K562 (cell line): ENCODE measurements around the gene TP73. TPM values are rescaled to one million over a fixed set of nuclear protein-coding genes. Genes with fewer than 3 reads are reported as not detected.
A peak's percentile ranks its signal among the peaks of the same experiment; 100 is the strongest.

ENCODE experiments used
- CGGBP1 ChIP-seq: fragments of 250-450 bp; sonication (Bioruptor Pico); IDR thresholded peaks from 2 replicates; pipeline ENCODE4 v1.9.0; 2021; ENCODE audit warnings: mild to moderate bottlenecking
- E2F3 ChIP-seq: fragments of 250-450 bp; sonication (Bioruptor Pico); IDR thresholded peaks from 2 replicates; pipeline ENCODE4 v1.4.0; 2020; ENCODE audit warnings: mild to moderate bottlenecking
- ELF4 ChIP-seq: fragments of 450-650 bp; formaldehyde crosslinking; IDR thresholded peaks from 2 replicates; pipeline ENCODE4 v1.4.0; 2022; ENCODE audit warnings: missing genetic modification characterization
- FOS ChIP-seq: IDR thresholded peaks from 3 replicates; pipeline ENCODE4 v1.6.1; 2011; ENCODE audit not compliant: insufficient read length; ENCODE audit errors: extremely low read depth
- KAT2B ChIP-seq: IDR thresholded peaks from one replicate; pipeline ENCODE4 v1.6.1; 2012; ENCODE audit warnings: low read depth, mild to moderate bottlenecking, control low read depth, inconsistent platforms, low read length, moderate library complexity
- MEIS2 ChIP-seq: fragments of 450-650 bp; IDR thresholded peaks from 2 replicates; pipeline ENCODE4 v1.6.1; 2014; ENCODE audit warnings: mild to moderate bottlenecking; ENCODE audit not compliant: partially characterized antibody
- PCBP1 ChIP-seq: fragments of 200-400 bp; formaldehyde crosslinking; IDR thresholded peaks from 2 replicates; pipeline ENCODE4 v1.6.1; 2018; ENCODE audit warnings: mild to moderate bottlenecking, low read depth, low read length; ENCODE audit not compliant: poor library complexity, severe bottlenecking
- POLR3G ChIP-seq: IDR thresholded peaks from 2 replicates; pipeline ENCODE4 v1.6.1; 2011; ENCODE audit not compliant: insufficient read length, insufficient replicate concordance; ENCODE audit errors: extremely low read depth
- RB1 ChIP-seq: fragments of 450-650 bp; IDR thresholded peaks from 2 replicates; pipeline ENCODE4 v1.6.1; 2017; ENCODE audit warnings: low read depth, mild to moderate bottlenecking
- SMARCC2 ChIP-seq: fragments of 450-650 bp; IDR thresholded peaks from 2 replicates; pipeline ENCODE4 v1.6.1; 2017; ENCODE audit warnings: antibody characterized with exemption, moderate library complexity, mild to moderate bottlenecking, low read depth
- ZBTB1 ChIP-seq: sonication (generic); formaldehyde crosslinking; IDR thresholded peaks from 2 replicates; pipeline ENCODE4 v1.8.1; 2023; ENCODE audit warnings: missing genetic modification reagents, low read depth, mild to moderate bottlenecking, borderline replicate concordance
- ZNF280B ChIP-seq: fragments of 250-450 bp; sonication (Bioruptor Pico); IDR thresholded peaks from 2 replicates; pipeline ENCODE4 v1.5.1; 2021; ENCODE audit warnings: mild to moderate bottlenecking
- ZNF347 ChIP-seq: fragments of 450-650 bp; formaldehyde crosslinking; IDR thresholded peaks from 2 replicates; pipeline ENCODE4 v1.4.0; 2020; ENCODE audit warnings: low read depth, mild to moderate bottlenecking, moderate library complexity
- ZNF766 ChIP-seq: fragments of 200-800 bp; sonication (Bioruptor generic); conservative IDR thresholded peaks from 2 replicates; pipeline ENCODE4 v1.6.1; 2016; ENCODE audit warnings: missing genetic modification characterization, missing compliant biosample characterization
- ZNF79 ChIP-seq: fragments of 250-450 bp; sonication (Bioruptor Pico); IDR thresholded peaks from 2 replicates; pipeline ENCODE4 v1.4.0; 2020; ENCODE audit warnings: low read depth, mild to moderate bottlenecking, moderate library complexity
- polyA plus RNA-seq, 8 experiments: library from polyadenylated mRNA; depleted of rRNA in 4 of 8; stranded (reverse) in 5 of 8; unstranded in 3 of 8; fragments of >200 nt; fragmentation: Nextera tagmentation in 2 of 8; fragmentation: Illumina TruSeq in 1 of 8; extraction: Ambion mirVana in 2 of 8; extraction: Trizol in 1 of 8; gene quantifications; 2 replicates each; pipeline versions ENCODE4 v1.2.1 to v1.2.3, GENCODE V29; 2011 to 2014; ENCODE audit warnings: inconsistent platforms in 1 of 8, missing spikeins in 1 of 8
- total RNA-seq, 7 experiments: library from RNA; depleted of rRNA in 6 of 7; stranded (reverse); fragments of >200 nt in 6 of 7; fragmentation: Illumina TruSeq in 2 of 7; extraction: Trizol in 2 of 7; gene quantifications; 2 replicates each; pipeline versions ENCODE4 v1.2.1 to v1.2.3, GENCODE V29; 2011 to 2021; ENCODE audit warnings: low replicate concordance in 1 of 7
- TF ChIP-seq, protein P1 (sequence below): fragments of 250-450 bp; sonication (Bioruptor Pico); IDR thresholded peaks from 2 replicates; pipeline ENCODE4 v1.5.0; 2022; ENCODE audit warnings: mild to moderate bottlenecking
- TF ChIP-seq, protein P2 (sequence below), 2 experiments: fragments of 250-450 bp in 1 of 2; fragments of 450-650 bp in 1 of 2; sonication (Bioruptor Pico) in 1 of 2; IDR thresholded peaks; 2 replicates each; pipeline versions ENCODE4 v1.6.1 to v1.8.0; 2016 to 2021; ENCODE audit warnings: mild to moderate bottlenecking in 2 of 2, moderate library complexity in 2 of 2, missing compliant biosample characterization in 1 of 2, missing genetic modification characterization in 1 of 2
- TF ChIP-seq, protein P3 (sequence below): sonication (generic); formaldehyde crosslinking; IDR thresholded peaks from 2 replicates; pipeline ENCODE4 v1.8.1; 2023; ENCODE audit warnings: mild to moderate bottlenecking, missing genetic modification reagents, moderate library complexity
- TF ChIP-seq, protein P4 (sequence below): fragments of 450-650 bp; formaldehyde crosslinking; IDR thresholded peaks from 2 replicates; pipeline ENCODE4 v1.4.0; 2022; ENCODE audit warnings: missing genetic modification characterization

The TP73 gene
- total and polyA plus RNA-seq, 9 of the 15 experiments (the other 6 are each of a cell fraction or from before 2014, with no cell fraction given), result 0.07 to 1.6 (median 0.40) TPM; not detected in 2

DNA sequence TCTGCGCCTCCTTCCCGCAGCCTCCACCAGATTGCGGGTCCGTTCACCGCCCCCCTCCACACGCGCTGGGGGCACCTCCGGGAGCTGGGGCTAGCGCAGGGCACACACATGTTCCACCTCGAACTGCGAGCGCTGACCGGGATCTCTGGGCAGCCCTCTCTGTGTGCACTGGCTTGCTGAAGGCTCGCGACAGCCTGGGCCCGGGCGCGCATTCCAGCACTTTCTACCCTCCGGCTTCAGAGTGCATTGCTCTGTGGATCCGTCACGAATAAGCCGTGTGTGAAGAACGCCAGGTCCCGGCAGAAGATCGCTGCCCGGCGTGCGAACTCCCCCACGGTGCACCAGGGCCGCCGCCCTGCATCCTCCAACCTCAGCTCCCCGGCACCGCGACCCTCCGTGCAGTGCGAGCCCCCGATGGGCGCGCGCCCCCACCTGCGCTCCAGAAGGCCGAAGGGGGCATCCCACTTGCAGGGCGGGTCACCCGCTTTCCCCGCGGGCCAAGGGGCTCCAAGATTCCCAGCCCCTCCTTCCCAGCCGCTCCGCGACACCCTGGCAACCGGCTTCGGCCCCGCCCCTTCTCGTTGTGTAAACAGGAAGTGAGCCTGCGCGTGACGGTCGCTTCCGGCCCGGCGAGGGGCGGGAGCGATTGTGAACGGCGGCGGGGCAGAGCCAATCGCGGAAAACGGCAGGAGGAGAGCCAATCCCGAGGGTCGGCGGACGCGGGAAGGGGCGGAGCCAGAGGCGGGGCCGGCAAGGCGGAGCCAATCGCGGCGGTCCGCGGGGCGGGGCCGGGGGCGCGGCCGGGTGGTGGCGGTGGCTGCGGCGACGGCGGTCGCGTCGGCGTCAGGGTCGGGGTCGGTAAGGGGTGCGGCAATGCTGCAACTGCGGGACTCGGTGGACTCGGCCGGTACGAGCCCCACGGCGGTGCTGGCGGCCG is 27.8 kb upstream of the TP73 start, which contains the start of gene TPRG1L (continued):
- TF ChIP-seq PCBP1 (peak; percentile 50), POLR3G (no peak), ZNF347 (no peak), ZBTB1 (peak; percentile 76), RB1 (peak; percentile 31; the same call in 1 of the 2 replicates), KAT2B (no peak), CGGBP1 (CRISPR knock-in tag) (no peak), FOS (peak; percentile 87), E2F3 (CRISPR knock-in tag) (no peak), SMARCC2 (no peak), ZNF79 (no peak), ZNF280B (CRISPR knock-in tag) (no peak), ZNF766 (CRISPR knock-in tag) (no peak), ELF4 (0 out of 2 replicates have a peak, but pooled peaks have one; percentile 6), MEIS2 (no peak)
- TF ChIP-seq, protein P1, sequence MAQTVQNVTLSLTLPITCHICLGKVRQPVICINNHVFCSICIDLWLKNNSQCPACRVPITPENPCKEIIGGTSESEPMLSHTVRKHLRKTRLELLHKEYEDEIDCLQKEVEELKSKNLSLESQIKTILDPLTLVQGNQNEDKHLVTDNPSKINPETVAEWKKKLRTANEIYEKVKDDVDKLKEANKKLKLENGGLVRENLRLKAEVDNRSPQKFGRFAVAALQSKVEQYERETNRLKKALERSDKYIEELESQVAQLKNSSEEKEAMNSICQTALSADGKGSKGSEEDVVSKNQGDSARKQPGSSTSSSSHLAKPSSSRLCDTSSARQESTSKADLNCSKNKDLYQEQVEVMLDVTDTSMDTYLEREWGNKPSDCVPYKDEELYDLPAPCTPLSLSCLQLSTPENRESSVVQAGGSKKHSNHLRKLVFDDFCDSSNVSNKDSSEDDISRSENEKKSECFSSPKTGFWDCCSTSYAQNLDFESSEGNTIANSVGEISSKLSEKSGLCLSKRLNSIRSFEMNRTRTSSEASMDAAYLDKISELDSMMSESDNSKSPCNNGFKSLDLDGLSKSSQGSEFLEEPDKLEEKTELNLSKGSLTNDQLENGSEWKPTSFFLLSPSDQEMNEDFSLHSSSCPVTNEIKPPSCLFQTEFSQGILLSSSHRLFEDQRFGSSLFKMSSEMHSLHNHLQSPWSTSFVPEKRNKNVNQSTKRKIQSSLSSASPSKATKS (CRISPR knock-in tag), result no peak
- TF ChIP-seq, protein P2, sequence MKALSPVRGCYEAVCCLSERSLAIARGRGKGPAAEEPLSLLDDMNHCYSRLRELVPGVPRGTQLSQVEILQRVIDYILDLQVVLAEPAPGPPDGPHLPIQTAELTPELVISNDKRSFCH (CRISPR knock-in tag; IDR thresholded peaks at IDR 0.05), result no peak
- TF ChIP-seq, protein P2 (tag; IDR thresholded peaks at IDR 0.05), result no peak
- TF ChIP-seq, protein P3, sequence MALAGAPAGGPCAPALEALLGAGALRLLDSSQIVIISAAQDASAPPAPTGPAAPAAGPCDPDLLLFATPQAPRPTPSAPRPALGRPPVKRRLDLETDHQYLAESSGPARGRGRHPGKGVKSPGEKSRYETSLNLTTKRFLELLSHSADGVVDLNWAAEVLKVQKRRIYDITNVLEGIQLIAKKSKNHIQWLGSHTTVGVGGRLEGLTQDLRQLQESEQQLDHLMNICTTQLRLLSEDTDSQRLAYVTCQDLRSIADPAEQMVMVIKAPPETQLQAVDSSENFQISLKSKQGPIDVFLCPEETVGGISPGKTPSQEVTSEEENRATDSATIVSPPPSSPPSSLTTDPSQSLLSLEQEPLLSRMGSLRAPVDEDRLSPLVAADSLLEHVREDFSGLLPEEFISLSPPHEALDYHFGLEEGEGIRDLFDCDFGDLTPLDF, result no peak
- TF ChIP-seq, protein P4, sequence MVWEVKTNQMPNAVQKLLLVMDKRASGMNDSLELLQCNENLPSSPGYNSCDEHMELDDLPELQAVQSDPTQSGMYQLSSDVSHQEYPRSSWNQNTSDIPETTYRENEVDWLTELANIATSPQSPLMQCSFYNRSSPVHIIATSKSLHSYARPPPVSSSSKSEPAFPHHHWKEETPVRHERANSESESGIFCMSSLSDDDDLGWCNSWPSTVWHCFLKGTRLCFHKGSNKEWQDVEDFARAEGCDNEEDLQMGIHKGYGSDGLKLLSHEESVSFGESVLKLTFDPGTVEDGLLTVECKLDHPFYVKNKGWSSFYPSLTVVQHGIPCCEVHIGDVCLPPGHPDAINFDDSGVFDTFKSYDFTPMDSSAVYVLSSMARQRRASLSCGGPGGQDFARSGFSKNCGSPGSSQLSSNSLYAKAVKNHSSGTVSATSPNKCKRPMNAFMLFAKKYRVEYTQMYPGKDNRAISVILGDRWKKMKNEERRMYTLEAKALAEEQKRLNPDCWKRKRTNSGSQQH (CRISPR knock-in tag), result no peak
